GM12874 (cell line): ENCODE results near the gene HAUS6.

ENCODE experiments used
- CTCF ChIP-seq: IDR thresholded peaks from 2 replicates; pipeline ENCODE4 v1.5.1; 2011; ENCODE audit warnings: low read depth, mild to moderate bottlenecking, control low read depth, low read length, moderate library complexity; ENCODE audit not compliant: insufficient read depth

Gene HAUS6

DNA sequence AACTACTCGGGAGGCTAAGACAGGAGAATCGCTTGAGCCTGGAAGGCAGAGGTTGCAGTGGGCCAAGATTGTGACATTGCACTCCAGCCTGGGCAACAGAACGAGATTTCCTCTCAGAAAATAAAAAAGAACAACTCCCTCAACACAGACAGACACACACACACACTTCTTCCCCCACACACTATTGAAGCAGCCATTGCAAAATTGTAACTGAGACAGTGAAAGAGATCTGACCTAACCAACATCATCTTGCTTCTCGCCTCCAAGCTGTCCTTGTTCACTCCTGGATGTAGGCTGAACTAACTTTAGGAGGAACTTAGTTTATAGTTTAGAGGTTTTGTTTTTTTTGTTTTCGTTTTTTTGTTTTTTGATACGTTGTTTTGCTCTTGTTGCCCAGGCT is 37.6 kb upstream of the HAUS6 start:
- TF ChIP-seq CTCF = no peak

- TF ChIP-seq CTCF = no peak
Observed at GRCh38 chr9:19138084-19138483, 35.4 kb upstream of the HAUS6 start.

DNA sequence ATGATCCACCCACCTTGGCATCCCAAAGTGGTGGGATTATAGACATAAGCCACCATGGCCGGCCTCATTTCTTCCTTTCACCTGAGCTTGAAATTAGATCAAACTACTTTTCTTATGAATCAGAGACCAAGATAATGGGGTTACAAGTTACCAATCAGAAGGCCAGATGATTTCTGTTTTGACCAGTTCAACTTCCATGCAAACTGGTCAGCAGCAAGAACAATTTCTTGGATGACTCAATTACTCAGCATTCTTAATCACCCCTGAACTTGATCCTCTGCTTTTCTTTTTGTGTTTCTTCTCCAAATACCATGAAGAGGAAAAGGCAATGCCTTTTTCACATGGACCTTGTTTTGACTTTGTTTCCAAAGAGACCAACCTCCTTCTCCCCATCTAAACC is 34.6 kb upstream of the HAUS6 start:
- no peak for TF ChIP-seq CTCF

DNA sequence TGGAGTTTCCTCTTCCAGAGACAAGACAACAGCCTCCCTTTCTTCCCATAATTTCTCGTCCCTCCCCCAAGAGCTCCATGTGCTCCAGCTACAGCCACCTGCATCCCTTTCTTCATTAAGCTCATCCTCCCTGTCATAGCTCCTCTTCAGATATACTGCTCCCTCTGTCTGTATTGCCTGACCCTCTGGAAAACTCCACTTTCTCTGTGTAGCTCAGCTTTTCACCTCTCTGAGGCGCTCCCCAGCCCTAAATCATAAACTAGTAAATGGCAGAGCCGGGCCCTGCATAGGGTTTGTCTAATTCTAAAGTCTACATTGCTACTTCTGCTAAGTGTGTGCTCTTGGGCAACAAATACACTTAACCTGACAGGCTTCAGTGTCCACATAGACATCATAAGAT is 33.4 kb upstream of the HAUS6 start:
- no peak for TF ChIP-seq CTCF

DNA sequence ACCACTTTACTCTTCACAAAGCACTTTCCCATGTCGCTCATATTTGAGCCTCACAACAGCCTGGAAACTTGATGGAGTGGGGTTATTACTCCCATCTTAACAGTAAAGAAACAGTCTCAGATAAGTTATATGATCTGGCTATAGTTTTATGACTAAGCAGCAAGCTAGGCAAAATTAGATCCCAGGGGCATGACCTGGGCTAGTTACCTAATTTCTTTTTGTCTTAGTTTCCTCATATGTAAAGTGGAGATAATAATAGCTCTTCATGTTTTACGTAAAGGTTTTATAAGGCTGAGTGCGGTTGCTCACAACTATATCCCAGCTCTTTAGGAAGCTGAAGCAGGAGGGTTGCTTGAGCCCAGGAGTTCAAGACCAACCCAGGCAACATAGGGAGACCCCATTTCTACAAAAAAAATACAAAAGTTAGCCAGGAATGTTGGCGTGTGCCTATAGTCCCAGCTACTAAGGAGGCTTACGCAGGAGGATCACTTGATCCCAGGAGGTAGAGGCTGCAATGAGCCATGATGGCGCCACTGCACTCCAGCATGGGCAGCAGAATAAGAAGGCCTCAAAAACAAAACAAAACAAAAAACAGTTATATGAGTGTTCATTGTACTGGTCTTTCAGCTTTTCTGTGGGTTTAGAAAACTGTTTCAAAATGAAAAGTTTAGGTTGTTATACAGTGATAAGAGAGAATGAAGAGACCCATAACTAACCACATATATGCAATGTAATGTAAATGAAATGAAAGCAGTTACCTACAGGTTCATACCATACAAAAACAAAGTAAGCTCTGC is 31.0 kb upstream of the HAUS6 start:
- TF ChIP-seq CTCF = no peak

DNA sequence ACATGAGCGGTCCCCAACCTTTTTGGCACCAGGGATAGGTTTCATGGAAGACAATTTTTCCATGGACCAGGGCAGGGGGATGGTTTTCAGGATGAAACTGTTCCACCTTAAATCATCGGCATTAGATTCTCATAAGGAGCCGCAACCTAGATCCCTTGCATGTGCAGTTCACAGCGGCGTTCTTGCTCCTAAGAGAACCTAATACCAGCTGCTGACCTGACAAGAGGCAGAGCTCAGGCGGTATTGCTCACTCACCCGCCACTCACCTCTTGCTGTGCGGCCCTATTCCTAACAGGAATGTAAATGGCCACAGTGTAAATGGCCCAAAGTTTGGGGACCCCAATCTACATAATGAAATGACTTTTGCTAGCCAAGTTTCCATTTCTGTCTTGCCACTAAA is 27.7 kb upstream of the HAUS6 start:
- no peak for TF ChIP-seq CTCF

GRCh38 chr9:19127871-19128500 is 25.3 kb upstream of the HAUS6 start:
- TF ChIP-seq CTCF = no peak
